Measurements from ENCODE around the gene EXD3.
"Not testable (repeated sequence)": the region's sequence is repeated elsewhere in the genome, so short reads cannot be mapped to it uniquely, and the experiment has no call there.

The EXD3 gene

GRCh38 chr9:137422604-137423513 lies at the start of gene EXD3, which contains the start of gene NOXA1:
Gene EXD3 (minus strand): TSS chr9:137423162. CDS start chr9:137395357, 27,805 bp downstream.
Gene NOXA1 (plus strand): TSS chr9:137423393. CDS start chr9:137423530, 137 bp downstream.
- Mint-ChIP-seq H3K9me3 (ENCODE audit: low read depth) (no peaks in the 10 kb centered on the region), H3K4me3 (peak within 1 kb of the TSS; percentile 86), H3K27me3 (no peaks in the 10 kb centered on the region), H3K27ac (peak within 1 kb of the TSS; percentile 6), H3K36me3 (peaks cover 2% of the 10 kb centered on the region), H3K4me1 (ENCODE audit: low read depth) (peaks cover 14% of the 10 kb centered on the region)

GRCh38 chr9:137470785-137471184 lies 47.8 kb upstream of the EXD3 start:
- no peak overlapping the region for H3K27ac Mint-ChIP-seq
- H3K27me3 Mint-ChIP-seq: no peaks in the 10 kb centered on the region
- H3K9me3 Mint-ChIP-seq (ENCODE audit: low read depth): peaks cover 3% of the 10 kb centered on the region
- peak overlapping the region; percentile 45 for H3K4me3 Mint-ChIP-seq
- H3K4me1 Mint-ChIP-seq (ENCODE audit: low read depth): peaks cover 15% of the 10 kb centered on the region
- H3K36me3 Mint-ChIP-seq: peaks cover 7% of the 10 kb centered on the region

- Mint-ChIP-seq H3K27ac (no peak overlapping the region), H3K36me3 (peaks cover 2% of the 10 kb centered on the region), H3K27me3 (no peaks in the 10 kb centered on the region), H3K9me3 (ENCODE audit: low read depth) (no peaks in the 10 kb centered on the region), H3K4me1 (ENCODE audit: low read depth) (peaks cover 17% of the 10 kb centered on the region), H3K4me3 (no peak overlapping the region)
Observed at GRCh38 chr9:137467896-137468295, 44.9 kb upstream of the EXD3 start.

- no peak overlapping the region for H3K4me3 Mint-ChIP-seq
- peaks cover 2% of the 10 kb centered on the region for H3K36me3 Mint-ChIP-seq
- H3K27ac Mint-ChIP-seq: no peak overlapping the region
- peaks cover 21% of the 10 kb centered on the region for H3K4me1 Mint-ChIP-seq (ENCODE audit: low read depth)
- H3K27me3 Mint-ChIP-seq: no peaks in the 10 kb centered on the region
- no peaks in the 10 kb centered on the region for H3K9me3 Mint-ChIP-seq (ENCODE audit: low read depth)
Observed at GRCh38 chr9:137467161-137467581, 44.2 kb upstream of the EXD3 start.

GRCh38 chr9:137466389-137467085 lies 43.6 kb upstream of the EXD3 start:
- not testable (repeated sequence) for H3K9me3 Mint-ChIP-seq (ENCODE audit: low read depth); H3K27me3 Mint-ChIP-seq; H3K36me3 Mint-ChIP-seq; H3K4me3 Mint-ChIP-seq; H3K27ac Mint-ChIP-seq
- H3K4me1 Mint-ChIP-seq (ENCODE audit: low read depth): peaks cover 20% of the 10 kb centered on the region

- Mint-ChIP-seq H3K9me3 (ENCODE audit: low read depth) (no peaks in the 10 kb centered on the region), H3K4me1 (ENCODE audit: low read depth) (peaks cover 22% of the 10 kb centered on the region), H3K27me3 (no peaks in the 10 kb centered on the region), H3K36me3 (peaks cover 1% of the 10 kb centered on the region), H3K4me3 (no peak overlapping the region), H3K27ac (no peak overlapping the region)
Observed at GRCh38 chr9:137465720-137466388, 42.9 kb upstream of the EXD3 start.

- H3K36me3 Mint-ChIP-seq: no peaks in the 10 kb centered on the region
- no peak overlapping the region for H3K4me3 Mint-ChIP-seq
- H3K27ac Mint-ChIP-seq: no peak overlapping the region
- no peaks in the 10 kb centered on the region for H3K27me3 Mint-ChIP-seq
- H3K9me3 Mint-ChIP-seq (ENCODE audit: low read depth): no peaks in the 10 kb centered on the region
- peaks cover 19% of the 10 kb centered on the region for H3K4me1 Mint-ChIP-seq (ENCODE audit: low read depth)
Observed at GRCh38 chr9:137465000-137465719, 42.2 kb upstream of the EXD3 start.

GRCh38 chr9:137464291-137464999 lies 41.5 kb upstream of the EXD3 start:
- Mint-ChIP-seq H3K4me3 (no peak overlapping the region), H3K36me3 (no peaks in the 10 kb centered on the region), H3K4me1 (ENCODE audit: low read depth) (peaks cover 19% of the 10 kb centered on the region), H3K27me3 (no peaks in the 10 kb centered on the region), H3K27ac (no peak overlapping the region), H3K9me3 (ENCODE audit: low read depth) (no peaks in the 10 kb centered on the region)

- Mint-ChIP-seq H3K4me1 (ENCODE audit: low read depth) (peaks cover 18% of the 10 kb centered on the region), H3K27me3 (no peaks in the 10 kb centered on the region), H3K4me3 (no peak overlapping the region), H3K27ac (no peak overlapping the region), H3K9me3 (ENCODE audit: low read depth) (no peaks in the 10 kb centered on the region), H3K36me3 (no peaks in the 10 kb centered on the region)
Observed at GRCh38 chr9:137463931-137464290, 40.9 kb upstream of the EXD3 start.

GRCh38 chr9:137462986-137463930 lies 40.3 kb upstream of the EXD3 start:
- H3K4me3 Mint-ChIP-seq: peak overlapping the region; percentile 68
- H3K27me3 Mint-ChIP-seq: no peaks in the 10 kb centered on the region
- no peaks in the 10 kb centered on the region for H3K36me3 Mint-ChIP-seq
- H3K9me3 Mint-ChIP-seq (ENCODE audit: low read depth): no peaks in the 10 kb centered on the region
- peak overlapping the region; percentile 34 for H3K27ac Mint-ChIP-seq
- peaks cover 18% of the 10 kb centered on the region for H3K4me1 Mint-ChIP-seq (ENCODE audit: low read depth)

GRCh38 chr9:137462396-137462985 lies 39.5 kb upstream of the EXD3 start:
- peaks cover 18% of the 10 kb centered on the region for H3K4me1 Mint-ChIP-seq (ENCODE audit: low read depth)
- H3K9me3 Mint-ChIP-seq (ENCODE audit: low read depth): no peaks in the 10 kb centered on the region
- peak overlapping the region; percentile 34 for H3K27ac Mint-ChIP-seq

GRCh38 chr9:137461663-137462395 lies 38.9 kb upstream of the EXD3 start:
- Mint-ChIP-seq H3K4me3 (peak overlapping the region; percentile 76), H3K4me1 (ENCODE audit: low read depth) (peaks cover 20% of the 10 kb centered on the region), H3K27ac (peak overlapping the region; percentile 81), H3K9me3 (ENCODE audit: low read depth) (no peaks in the 10 kb centered on the region), H3K36me3 (no peaks in the 10 kb centered on the region), H3K27me3 (no peaks in the 10 kb centered on the region)

More at GRCh38 chr9:137462396-137462985, 39.5 kb upstream of the EXD3 start:
- no peaks in the 10 kb centered on the region for H3K27me3 Mint-ChIP-seq
- no peaks in the 10 kb centered on the region for H3K36me3 Mint-ChIP-seq
- H3K4me3 Mint-ChIP-seq: peak overlapping the region; percentile 76
